Kidney glomerular epithelial cell (primary cell): ENCODE measurements around the gene RNF144A.
A peak's percentile ranks its signal among the peaks of the same experiment; 100 is the strongest.
"Not testable (repeated sequence)": the region's sequence is repeated elsewhere in the genome, so short reads cannot be mapped to it uniquely, and the experiment has no call there.

ENCODE experiments used
- DNase-seq: peaks from one replicate; lab custom pipeline; 2025; lab: John Stamatoyannopoulos, UW

Gene RNF144A

GRCh38 chr2:6917071-6917760 lies at the start of gene RNF144A:
RNF144A (plus strand) TSS chr2:6917412; CDS start chr2:6996927, 79,515 bp downstream.
- peak; percentile 25 for DNase-seq

- DNase-seq = no peak
These were observed 44.8 kb upstream of the RNF144A start for GRCh38 chr2:6872394-6872793.

GRCh38 chr2:6874032-6874431 lies 43.2 kb upstream of the RNF144A start:
- DNase-seq = no peak

- no peak for DNase-seq
These were observed 40.9 kb upstream of the RNF144A start for GRCh38 chr2:6876309-6876708.

- peak; percentile 63 for DNase-seq
These were observed 39.6 kb upstream of the RNF144A start, which contains the start of gene RSAD2 for GRCh38 chr2:6877402-6878304. RSAD2 (plus strand) TSS chr2:6877777; CDS start chr2:6877801, 24 bp downstream.

- DNase-seq = no peak
These were observed 38.7 kb upstream of the RNF144A start for GRCh38 chr2:6878549-6878948.

- DNase-seq = no peak
These were observed 38.2 kb upstream of the RNF144A start for GRCh38 chr2:6879011-6879410.

GRCh38 chr2:6880200-6880733 lies 36.9 kb upstream of the RNF144A start:
- no peak for DNase-seq

- DNase-seq = no peak
These were observed 36.2 kb upstream of the RNF144A start for GRCh38 chr2:6881046-6881445.

GRCh38 chr2:6881516-6881915 lies 35.7 kb upstream of the RNF144A start:
- DNase-seq = no peak

- no peak for DNase-seq
These were observed 33.6 kb upstream of the RNF144A start for GRCh38 chr2:6883448-6884122.

GRCh38 chr2:6885551-6885950 lies 31.7 kb upstream of the RNF144A start:
- no peak for DNase-seq

- DNase-seq = no peak
These were observed 31.2 kb upstream of the RNF144A start for GRCh38 chr2:6885968-6886367.

GRCh38 chr2:6887751-6888192 lies 29.4 kb upstream of the RNF144A start:
- no peak for DNase-seq

- no peak for DNase-seq
These were observed 28.5 kb upstream of the RNF144A start for GRCh38 chr2:6888724-6889123.

- no peak for DNase-seq
These were observed 23.2 kb upstream of the RNF144A start for GRCh38 chr2:6893876-6894482.

- peak; percentile 12 for DNase-seq
These were observed 20.1 kb upstream of the RNF144A start for GRCh38 chr2:6896930-6897759.

- DNase-seq = not testable (repeated sequence)
These were observed 14.6 kb upstream of the RNF144A start for GRCh38 chr2:6902581-6902980.

- no peak for DNase-seq
These were observed 11.5 kb upstream of the RNF144A start for GRCh38 chr2:6905668-6906067.

GRCh38 chr2:6906165-6906741 lies 11.0 kb upstream of the RNF144A start:
- DNase-seq = no peak
